Psoas muscle (tissue), 8 donors: ENCODE data around the gene MS4A8. TPM values are rescaled to one million over a fixed set of nuclear protein-coding genes. Genes with fewer than 3 reads are reported as not detected.
"Not testable (repeated sequence)": the region's sequence is repeated elsewhere in the genome, so short reads cannot be mapped to it uniquely, and the experiment has no call there.

Source experiments
- ATAC-seq, 4 donors: fragments of 200-7000 bp; cut with Tn5 transposase; one replicate each; pipeline ENCODE4 v1.9.1; 2020; ENCODE audit warnings: moderate library complexity in 3 of 4, mild to moderate bottlenecking in 2 of 4
- DNase-seq, 2 donors: peaks; one replicate each; pipeline ENCODE4 v3.0.0-alpha.2; 2020
- H3K27ac ChIP-seq: fragments of 200-600 bp; one replicate; pipeline ENCODE4 v1.8.0; 2022
- H3K27me3 ChIP-seq, 3 donors: fragments of 200-600 bp in 1 of 3; one replicate each; pipeline versions ENCODE4 v1.6.1 to v1.8.0; 2013 to 2022; ENCODE audit warnings: low read length in 2 of 3, mild to moderate bottlenecking in 2 of 3, moderate library complexity in 1 of 3; ENCODE audit not compliant: insufficient read depth in 3 of 3
- H3K36me3 ChIP-seq, 2 donors: fragments of 200-600 bp in 1 of 2; one replicate each; pipeline versions ENCODE4 v1.6.1 to v1.8.0; 2013 to 2022; ENCODE audit warnings: low read depth in 1 of 2, mild to moderate bottlenecking in 1 of 2, moderate library complexity in 1 of 2; ENCODE audit not compliant: insufficient read depth in 1 of 2
- H3K4me1 ChIP-seq: fragments of 200-600 bp; one replicate; pipeline ENCODE4 v1.8.0; 2022
- H3K4me3 ChIP-seq: fragments of 200-600 bp; one replicate; pipeline ENCODE4 v1.8.0; 2022; ENCODE audit warnings: mild to moderate bottlenecking
- H3K9me3 ChIP-seq: fragments of 200-600 bp; one replicate; pipeline ENCODE4 v1.8.0; 2022
- WGBS, 3 donors: extraction: QIAGEN DNeasy Blood & Tissue Kit; methylation state at CpG; one replicate each; pipeline versions ENCODE4 v1.1.6 to v1.1.7; 2013; 5-methylcytosine and 5-hydroxymethylcytosine counted together
- intact Hi-C, 2 donors: fragments of 100-400 bp; cut with DNase I; formaldehyde crosslinking; loops; one replicate each; pipeline versions ENCODE4 v1.11.0 to v1.14.2; 2022
- long read RNA-seq, 2 donors: library from polyadenylated mRNA; unstranded; transcript quantifications; one replicate each; pipeline ENCODE4 v2.0.0, GENCODE V29; 2021
- polyA plus RNA-seq, 3 donors: library from polyadenylated mRNA; stranded (reverse); fragments of 200-250 nt; gene quantifications; one replicate each; pipeline ENCODE4 v1.2.3, GENCODE V29; 2013
- total RNA-seq, 4 donors: library from RNA; stranded (reverse); fragmentation: NEBNext Ultra II Directional in 2 of 4; extraction: Animal tissue kit (Norgen Biotek cat#: 25700) in 2 of 4; gene quantifications; one replicate each; pipeline versions ENCODE4 v1.2.1 to v1.2.4, GENCODE V29; 2021 to 2023
- TF ChIP-seq, protein P1 (sequence below): fragments of 200-600 bp; IDR thresholded peaks from one replicate; pipeline ENCODE4 v1.8.0; 2022; ENCODE audit warnings: antibody characterized with exemption
- donor health status: healthy with polysubstance abuse.
- donor health status: DM: no; HTN: no; CAD: no; lungs with moderate emphysema.
- donor health status: Bipolar disorder and iron deficiency.
- donor health status: healthy.
- donor health status: DM: yes; HTN: yes; CAD: no.
- donor health status: DM: no; HTN: no; CAD: no.
- donor health status: DM: no; HTN: no; CAD: no.
- donor health status: DM: yes; HTN: yes; CAD: no.

The MS4A8 gene
- total RNA-seq (under 1 TPM in 3 of 4 donors, not detected in 1; 0.20 to 0.47 (median 0.23) TPM), polyA plus RNA-seq (under 1 TPM in 2 of 3 donors, not detected in 1; 0.10 to 0.31 TPM)
- long read RNA-seq, donor 1: 0 reads
- long read RNA-seq, donor 2: 0 reads

- ATAC-seq (peak in 2 of 4 donors; percentile 58 to 65), DNase-seq (no peak)
- intact Hi-C loops: no loop called here
- H3K27me3 ChIP-seq: no peaks in the 10 kb centered on the region
- H3K4me1 ChIP-seq: no peaks in the 10 kb centered on the region
- H3K27ac ChIP-seq: no peak within 1 kb of the TSS
- WGBS, 3 donors: 1 to 3% (median 1%) methylated on average over 2 of the region's 2 CpGs
- TF ChIP-seq, protein P1, sequence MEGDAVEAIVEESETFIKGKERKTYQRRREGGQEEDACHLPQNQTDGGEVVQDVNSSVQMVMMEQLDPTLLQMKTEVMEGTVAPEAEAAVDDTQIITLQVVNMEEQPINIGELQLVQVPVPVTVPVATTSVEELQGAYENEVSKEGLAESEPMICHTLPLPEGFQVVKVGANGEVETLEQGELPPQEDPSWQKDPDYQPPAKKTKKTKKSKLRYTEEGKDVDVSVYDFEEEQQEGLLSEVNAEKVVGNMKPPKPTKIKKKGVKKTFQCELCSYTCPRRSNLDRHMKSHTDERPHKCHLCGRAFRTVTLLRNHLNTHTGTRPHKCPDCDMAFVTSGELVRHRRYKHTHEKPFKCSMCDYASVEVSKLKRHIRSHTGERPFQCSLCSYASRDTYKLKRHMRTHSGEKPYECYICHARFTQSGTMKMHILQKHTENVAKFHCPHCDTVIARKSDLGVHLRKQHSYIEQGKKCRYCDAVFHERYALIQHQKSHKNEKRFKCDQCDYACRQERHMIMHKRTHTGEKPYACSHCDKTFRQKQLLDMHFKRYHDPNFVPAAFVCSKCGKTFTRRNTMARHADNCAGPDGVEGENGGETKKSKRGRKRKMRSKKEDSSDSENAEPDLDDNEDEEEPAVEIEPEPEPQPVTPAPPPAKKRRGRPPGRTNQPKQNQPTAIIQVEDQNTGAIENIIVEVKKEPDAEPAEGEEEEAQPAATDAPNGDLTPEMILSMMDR: no peak
- no peak within 1 kb of the TSS for H3K4me3 ChIP-seq
- H3K9me3 ChIP-seq: no peaks in the 10 kb centered on the region
- H3K36me3 ChIP-seq: no peaks in the 10 kb centered on the region
These were observed at the start of gene MS4A8 for GRCh38 chr11:60699284-60699691. TSS of gene MS4A8 (plus strand) at chr11:60699612. CDS start at chr11:60700861, 1,249 bp downstream.

DNA sequence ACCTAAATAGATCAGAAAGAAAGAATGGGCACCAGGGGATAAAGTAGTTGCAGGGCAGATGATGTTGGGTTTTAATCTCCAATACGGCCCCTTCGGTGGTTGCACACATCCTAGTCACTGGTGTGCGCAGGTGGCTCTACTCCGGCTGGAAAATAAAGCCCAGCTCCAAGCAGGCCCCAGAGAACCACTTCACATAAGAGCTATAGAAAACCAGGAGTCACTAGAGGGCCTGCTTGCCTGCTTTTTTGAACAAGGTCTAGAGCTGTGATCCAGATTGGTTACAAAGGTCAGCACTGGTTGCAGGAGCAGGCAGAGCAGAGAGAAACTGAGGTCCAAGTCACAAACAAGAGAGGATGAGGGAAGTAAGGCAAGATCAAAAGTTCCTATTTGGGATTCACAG is 41.5 kb upstream of the MS4A8 start:
- ATAC-seq: no peak
- intact Hi-C loops: no loop called here
- H3K36me3 ChIP-seq: no peaks in the 10 kb centered on the region
- WGBS, 3 donors: 85 to 88% (median 86%) methylated on average over 4 of the region's 4 CpGs
- H3K9me3 ChIP-seq: no peaks in the 10 kb centered on the region
- H3K4me1 ChIP-seq: no peaks in the 10 kb centered on the region
- H3K27ac ChIP-seq: no peak overlapping the region
- no peaks in the 10 kb centered on the region for H3K27me3 ChIP-seq
- DNase-seq: no peak
- TF ChIP-seq, protein P1: no peak
- H3K4me3 ChIP-seq: no peak overlapping the region

DNA sequence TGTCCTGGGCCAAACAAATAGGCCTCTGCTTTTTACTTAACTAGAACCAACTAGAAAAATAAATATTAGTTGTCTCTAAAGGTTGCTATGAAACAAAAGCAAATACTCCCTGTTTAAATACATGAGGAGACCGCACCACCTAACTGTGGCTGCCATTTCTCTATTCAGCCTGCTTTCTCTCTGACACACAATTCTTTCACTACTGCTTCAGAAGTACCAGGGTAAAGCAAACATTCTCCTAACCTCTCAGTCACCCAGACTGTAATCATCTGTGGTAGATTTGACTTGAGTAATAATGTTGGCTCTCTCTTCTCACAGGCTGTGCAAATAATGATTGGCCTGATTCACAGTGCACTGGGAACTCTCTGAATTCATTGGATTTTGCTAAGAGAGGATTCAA is 41.0 kb upstream of the MS4A8 start:
- no peaks in the 10 kb centered on the region for H3K36me3 ChIP-seq
- intact Hi-C loops: no loop called here
- DNase-seq: no peak
- H3K27ac ChIP-seq: no peak overlapping the region
- TF ChIP-seq, protein P1: no peak
- no peak overlapping the region for H3K4me3 ChIP-seq
- H3K27me3 ChIP-seq: no peaks in the 10 kb centered on the region
- WGBS, 3 donors: 88 to 96% (median 89%) methylated on average over 1 of the region's 1 CpG
- ATAC-seq: no peak
- H3K9me3 ChIP-seq: no peaks in the 10 kb centered on the region
- H3K4me1 ChIP-seq: no peaks in the 10 kb centered on the region

DNA sequence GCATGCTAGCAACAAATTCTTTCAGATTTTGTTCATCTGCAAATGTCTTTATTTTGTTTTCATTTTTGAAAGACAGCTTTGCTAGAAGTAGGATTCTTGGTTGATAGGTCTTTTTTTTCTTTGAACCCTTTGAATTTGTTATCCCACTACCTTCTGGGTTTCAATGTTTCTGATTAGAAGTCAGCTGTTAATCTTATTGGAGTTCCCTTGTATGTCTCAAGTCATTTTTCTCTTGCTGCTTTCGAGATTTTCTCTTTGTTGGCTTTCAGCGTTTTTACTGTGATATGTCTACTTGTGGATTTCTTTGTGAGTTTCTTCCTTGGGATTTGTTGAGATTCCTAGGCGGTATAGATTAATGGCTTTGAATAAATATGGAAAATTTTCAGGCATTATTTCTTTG is 27.2 kb upstream of the MS4A8 start:
- H3K36me3 ChIP-seq: no peaks in the 10 kb centered on the region
- ATAC-seq (no peak), DNase-seq (no peak)
- 84 to 88% (median 84%) methylated on average over 3 of the region's 3 CpGs for WGBS, 3 donors
- H3K9me3 ChIP-seq: no peaks in the 10 kb centered on the region
- TF ChIP-seq, protein P1: no peak
- H3K27me3 ChIP-seq: peaks cover 0 to 2% (median 0%) of the 10 kb centered on the region in 3 donors
- intact Hi-C loops: no loop called here
- no peak overlapping the region for H3K4me3 ChIP-seq
- H3K4me1 ChIP-seq: no peaks in the 10 kb centered on the region
- H3K27ac ChIP-seq: no peak overlapping the region

GRCh38 chr11:60678231-60678630 is 21.2 kb upstream of the MS4A8 start:
- H3K36me3 ChIP-seq, H3K27me3 ChIP-seq, intact Hi-C loops, H3K4me1 ChIP-seq, DNase-seq, H3K27ac ChIP-seq, ATAC-seq, H3K4me3 ChIP-seq, H3K9me3 ChIP-seq: not testable (repeated sequence)
- WGBS, 3 donors: 85 to 91% (median 86%) methylated on average over 2 of the region's 2 CpGs
